ENCODE data around the gene SHISAL2B.
A peak's percentile ranks its signal among the peaks of the same experiment; 100 is the strongest.
"Not testable (repeated sequence)": the region's sequence is repeated elsewhere in the genome, so short reads cannot be mapped to it uniquely, and the experiment has no call there.

Gene SHISAL2B

DNA sequence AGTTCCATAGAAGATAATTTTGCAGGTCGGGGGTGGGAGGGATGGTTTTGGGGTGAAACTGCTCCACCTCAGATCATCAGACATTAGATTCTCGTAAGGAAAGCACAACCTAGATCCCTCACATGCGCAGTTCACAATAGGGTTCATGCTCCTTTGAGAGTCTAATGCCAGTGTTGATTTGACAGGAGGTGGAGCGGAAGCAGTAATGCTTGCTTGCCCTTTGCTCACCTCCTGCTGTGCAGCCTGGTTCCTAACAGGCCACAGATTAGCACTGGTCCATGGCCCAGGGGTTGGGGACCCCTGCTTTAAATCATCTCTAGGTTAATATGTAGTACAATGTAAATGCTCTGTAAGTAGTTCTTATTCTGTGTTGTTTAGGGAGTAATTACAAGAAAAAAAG, 10.5 kb downstream of the SHISAL2B start:
- H3K9ac ChIP-seq (ENCODE audit: low read length), result no peak overlapping the region
- peaks cover 16% of the 10 kb centered on the region for H3K4me1 ChIP-seq (ENCODE audit: control insufficient read depth, low read depth, low read length)
- H3K27me3 ChIP-seq (ENCODE audit: control insufficient read depth, insufficient read depth, low read length), result no peaks in the 10 kb centered on the region
- H3K36me3 ChIP-seq (ENCODE audit: control insufficient read depth, low read depth, low read length), result no peaks in the 10 kb centered on the region
- H3K27ac ChIP-seq (ENCODE audit: low read length), result no peak overlapping the region
- peaks cover 8% of the 10 kb centered on the region for H3K9me3 ChIP-seq (ENCODE audit: control insufficient read depth, low read depth, low read length)
- H3K4me3 ChIP-seq (ENCODE audit: low read length), result no peak overlapping the region

DNA sequence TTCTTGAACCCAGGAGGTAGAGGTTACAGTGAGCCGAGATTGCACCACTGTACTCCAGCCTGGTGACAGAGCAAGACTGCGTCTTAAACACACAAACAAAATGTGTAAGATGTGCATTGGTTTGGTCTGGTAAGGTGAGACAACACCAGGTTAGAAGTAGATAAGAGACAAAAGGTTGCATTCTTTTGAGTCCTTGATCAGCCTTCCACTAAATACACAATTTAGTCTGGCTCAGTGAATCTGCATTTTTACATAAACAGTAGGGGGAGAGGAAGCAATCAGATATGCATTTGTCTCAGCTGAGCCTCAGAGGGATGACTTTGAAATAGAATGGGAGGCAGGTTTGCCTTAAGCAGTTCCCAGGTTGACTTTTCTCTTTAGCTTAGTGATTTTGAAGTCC, 15.8 kb downstream of the SHISAL2B start:
- peak overlapping the region; percentile 88 for H3K27ac ChIP-seq (ENCODE audit: low read length)

DNA sequence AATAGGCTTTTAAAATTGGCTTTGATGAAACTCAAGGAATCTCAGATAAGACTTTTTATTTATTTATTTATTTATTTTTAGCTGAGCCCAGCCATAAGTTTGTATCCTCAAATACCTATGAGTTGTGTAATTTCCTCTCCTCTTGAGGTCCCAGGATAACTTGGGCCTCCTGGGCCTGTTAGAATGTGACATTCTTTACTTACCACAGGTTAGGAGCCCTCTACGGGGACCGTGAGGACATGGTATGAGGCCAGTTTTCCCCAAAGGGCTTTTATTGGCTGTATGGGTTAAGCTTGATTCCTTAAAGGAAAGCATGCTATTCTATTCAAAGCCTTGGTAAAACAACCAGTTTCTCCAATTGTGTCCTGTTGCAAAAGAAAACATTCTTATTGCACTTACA, 16.9 kb downstream of the SHISAL2B start:
- no peaks in the 10 kb centered on the region for H3K27me3 ChIP-seq (ENCODE audit: control insufficient read depth, insufficient read depth, low read length)
- no peak overlapping the region for H3K9ac ChIP-seq (ENCODE audit: low read length)
- H3K9me3 ChIP-seq (ENCODE audit: control insufficient read depth, low read depth, low read length), result peaks cover 3% of the 10 kb centered on the region
- H3K4me1 ChIP-seq (ENCODE audit: control insufficient read depth, low read depth, low read length), result peaks cover 26% of the 10 kb centered on the region
- H3K27ac ChIP-seq (ENCODE audit: low read length), result no peak overlapping the region
- no peak overlapping the region for H3K4me3 ChIP-seq (ENCODE audit: low read length)
- no peaks in the 10 kb centered on the region for H3K36me3 ChIP-seq (ENCODE audit: control insufficient read depth, low read depth, low read length)

More for the DNA sequence above, 15.8 kb downstream of the SHISAL2B start:
- Histone ChIP-seq H3K4me3 (ENCODE audit: low read length) (peak overlapping the region; percentile 30), H3K4me1 (ENCODE audit: control insufficient read depth, low read depth, low read length) (peaks cover 26% of the 10 kb centered on the region), H3K9ac (ENCODE audit: low read length) (peak overlapping the region; percentile 36)
- not testable (repeated sequence) for H3K27me3 ChIP-seq (ENCODE audit: control insufficient read depth, insufficient read depth, low read length); H3K9me3 ChIP-seq (ENCODE audit: control insufficient read depth, low read depth, low read length); H3K36me3 ChIP-seq (ENCODE audit: control insufficient read depth, low read depth, low read length)

DNA sequence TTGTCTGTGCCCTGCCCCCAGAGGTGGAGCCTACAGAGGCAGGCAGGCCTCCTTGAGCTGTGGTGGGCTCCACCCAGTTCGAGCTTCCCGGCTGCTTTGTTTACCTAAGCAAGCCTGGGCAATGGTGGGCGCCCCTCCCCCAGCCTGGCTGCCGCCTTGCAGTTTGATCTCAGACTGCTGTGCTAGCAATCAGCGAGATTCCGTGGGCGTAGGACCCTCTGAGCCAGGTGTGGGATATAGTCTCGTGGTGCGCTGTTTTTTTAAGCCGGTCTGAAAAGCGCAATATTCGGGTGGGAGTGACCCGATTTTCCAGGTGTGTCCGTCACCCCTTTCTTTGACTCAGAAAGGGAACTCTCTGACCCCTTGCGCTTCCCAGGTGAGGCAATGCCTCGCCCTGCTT, 24.2 kb downstream of the SHISAL2B start:
- not testable (repeated sequence) for H3K36me3 ChIP-seq (ENCODE audit: control insufficient read depth, low read depth, low read length); H3K9ac ChIP-seq (ENCODE audit: low read length); H3K4me1 ChIP-seq (ENCODE audit: control insufficient read depth, low read depth, low read length); H3K9me3 ChIP-seq (ENCODE audit: control insufficient read depth, low read depth, low read length); H3K27ac ChIP-seq (ENCODE audit: low read length); H3K4me3 ChIP-seq (ENCODE audit: low read length); H3K27me3 ChIP-seq (ENCODE audit: control insufficient read depth, insufficient read depth, low read length)

DNA sequence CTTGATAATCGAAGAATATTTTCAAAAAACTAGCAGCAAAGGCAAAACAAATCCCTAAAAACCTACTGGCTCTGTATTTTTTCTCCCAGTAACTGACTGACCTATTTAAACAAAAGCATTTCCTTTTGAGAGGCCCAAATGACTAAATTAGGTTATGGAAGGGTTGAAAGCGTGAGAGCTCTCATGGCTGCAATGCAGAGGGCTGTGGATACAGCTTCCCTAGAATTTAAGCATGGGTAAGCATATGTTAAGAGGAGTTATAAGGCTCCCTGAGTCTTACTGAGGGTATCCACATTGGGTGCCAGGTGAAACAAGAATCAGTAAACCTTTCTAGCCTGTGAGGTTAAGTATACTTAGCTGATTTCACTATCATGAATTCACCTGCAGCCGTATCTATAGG, 32.3 kb downstream of the SHISAL2B start:
- Histone ChIP-seq H3K9ac (ENCODE audit: low read length) (no peak overlapping the region), H3K27ac (ENCODE audit: low read length) (no peak overlapping the region), H3K4me3 (ENCODE audit: low read length) (no peak overlapping the region), H3K27me3 (ENCODE audit: control insufficient read depth, insufficient read depth, low read length) (no peaks in the 10 kb centered on the region), H3K9me3 (ENCODE audit: control insufficient read depth, low read depth, low read length) (no peaks in the 10 kb centered on the region), H3K36me3 (ENCODE audit: control insufficient read depth, low read depth, low read length) (peaks cover 11% of the 10 kb centered on the region), H3K4me1 (ENCODE audit: control insufficient read depth, low read depth, low read length) (no peaks in the 10 kb centered on the region)

DNA sequence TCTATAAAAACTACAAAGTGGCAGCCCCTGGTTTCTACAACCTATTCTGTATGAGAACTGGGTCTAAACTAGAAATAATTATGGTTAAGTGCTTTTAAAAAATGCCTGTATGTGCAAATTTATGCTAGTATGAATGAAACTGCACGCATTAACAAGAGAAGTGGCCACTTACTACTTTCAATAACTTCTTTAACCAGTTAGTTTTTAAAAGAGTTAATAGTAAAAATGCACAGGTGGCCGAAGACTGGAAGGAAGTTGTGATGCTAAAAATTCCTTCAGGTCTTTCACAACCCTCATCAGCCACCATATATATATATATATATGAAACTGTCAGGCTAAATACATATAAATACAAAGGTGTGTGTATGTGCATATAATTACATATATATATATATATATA, 36.8 kb downstream of the SHISAL2B start:
- no peaks in the 10 kb centered on the region for H3K27me3 ChIP-seq (ENCODE audit: control insufficient read depth, insufficient read depth, low read length)
- no peak overlapping the region for H3K27ac ChIP-seq (ENCODE audit: low read length)
- no peak overlapping the region for H3K4me3 ChIP-seq (ENCODE audit: low read length)
- peaks cover 16% of the 10 kb centered on the region for H3K36me3 ChIP-seq (ENCODE audit: control insufficient read depth, low read depth, low read length)
- no peak overlapping the region for H3K9ac ChIP-seq (ENCODE audit: low read length)
- no peaks in the 10 kb centered on the region for H3K9me3 ChIP-seq (ENCODE audit: control insufficient read depth, low read depth, low read length)
- no peaks in the 10 kb centered on the region for H3K4me1 ChIP-seq (ENCODE audit: control insufficient read depth, low read depth, low read length)

DNA sequence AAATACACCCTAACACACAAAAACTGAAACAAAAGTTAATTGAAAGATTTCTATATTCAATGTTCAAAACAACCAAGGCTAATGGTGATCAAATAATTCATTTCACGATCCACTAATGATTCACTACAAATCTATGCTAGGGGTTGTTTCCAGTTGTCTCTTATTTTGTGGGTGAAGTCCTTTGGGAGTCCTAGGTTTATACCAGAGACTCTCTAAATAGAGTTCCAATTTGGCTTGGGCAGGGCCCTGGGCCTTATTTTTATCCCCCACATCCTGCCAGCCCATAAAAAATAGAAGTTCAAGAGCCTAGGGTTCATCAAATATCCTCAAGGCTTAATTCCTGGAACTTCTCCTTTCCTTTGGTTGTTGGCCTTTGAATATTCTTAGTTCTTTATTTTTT, 52.1 kb downstream of the SHISAL2B start:
- no peak overlapping the region for H3K9ac ChIP-seq (ENCODE audit: low read length)
- H3K4me1 ChIP-seq (ENCODE audit: control insufficient read depth, low read depth, low read length), result peaks cover 3% of the 10 kb centered on the region
- H3K4me3 ChIP-seq (ENCODE audit: low read length), result no peak overlapping the region
- no peaks in the 10 kb centered on the region for H3K9me3 ChIP-seq (ENCODE audit: control insufficient read depth, low read depth, low read length)
- H3K36me3 ChIP-seq (ENCODE audit: control insufficient read depth, low read depth, low read length), result peaks cover 24% of the 10 kb centered on the region
- H3K27ac ChIP-seq (ENCODE audit: low read length), result no peak overlapping the region
- H3K27me3 ChIP-seq (ENCODE audit: control insufficient read depth, insufficient read depth, low read length), result no peaks in the 10 kb centered on the region

DNA sequence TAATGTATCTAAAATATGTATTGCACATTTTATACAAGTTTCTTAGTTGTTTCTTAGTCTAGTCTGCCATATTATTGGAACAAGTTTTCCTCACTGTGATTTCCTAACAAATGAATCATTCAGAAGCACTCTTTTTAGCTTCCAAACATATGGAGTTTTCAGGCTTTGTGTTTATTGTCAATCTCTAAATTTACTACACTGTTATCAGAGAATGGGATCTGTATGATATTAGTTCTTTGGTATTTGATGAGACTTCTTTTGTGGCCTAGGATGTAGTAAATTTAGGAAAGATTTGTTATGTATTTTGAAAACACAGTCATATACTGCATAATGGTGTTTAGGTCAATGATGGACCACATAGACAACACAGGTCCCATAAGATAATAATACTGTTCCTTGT, 52.5 kb downstream of the SHISAL2B start:
- no peaks in the 10 kb centered on the region for H3K27me3 ChIP-seq (ENCODE audit: control insufficient read depth, insufficient read depth, low read length)
- peaks cover 3% of the 10 kb centered on the region for H3K4me1 ChIP-seq (ENCODE audit: control insufficient read depth, low read depth, low read length)
- H3K4me3 ChIP-seq (ENCODE audit: low read length), result no peak overlapping the region
- no peaks in the 10 kb centered on the region for H3K9me3 ChIP-seq (ENCODE audit: control insufficient read depth, low read depth, low read length)
- no peak overlapping the region for H3K27ac ChIP-seq (ENCODE audit: low read length)
- H3K36me3 ChIP-seq (ENCODE audit: control insufficient read depth, low read depth, low read length), result peaks cover 23% of the 10 kb centered on the region
- no peak overlapping the region for H3K9ac ChIP-seq (ENCODE audit: low read length)

DNA sequence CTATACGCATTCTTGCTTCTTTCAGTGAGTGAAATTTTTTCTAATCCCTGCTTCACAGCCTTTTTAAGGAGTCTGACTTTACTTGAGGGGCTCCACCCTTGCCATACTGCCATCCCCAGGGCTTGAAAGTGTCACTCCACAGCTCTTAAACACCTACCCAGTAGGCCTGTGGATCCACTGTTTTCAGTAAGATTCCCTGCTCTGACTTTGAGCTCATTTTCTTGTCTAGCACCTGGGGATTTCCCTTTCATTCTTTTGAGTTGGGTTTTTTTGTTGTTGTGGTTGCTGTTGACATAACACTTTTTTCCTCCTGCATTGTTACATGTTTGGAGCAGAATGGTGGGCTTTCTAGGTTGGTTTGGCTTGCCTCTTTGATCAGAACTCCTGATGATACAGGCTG, 54.6 kb downstream of the SHISAL2B start:
- no peaks in the 10 kb centered on the region for H3K27me3 ChIP-seq (ENCODE audit: control insufficient read depth, insufficient read depth, low read length)
- H3K36me3 ChIP-seq (ENCODE audit: control insufficient read depth, low read depth, low read length), result peaks cover 8% of the 10 kb centered on the region
- H3K4me3 ChIP-seq (ENCODE audit: low read length), result no peak overlapping the region
- H3K9ac ChIP-seq (ENCODE audit: low read length), result no peak overlapping the region
- H3K27ac ChIP-seq (ENCODE audit: low read length), result no peak overlapping the region
- no peaks in the 10 kb centered on the region for H3K9me3 ChIP-seq (ENCODE audit: control insufficient read depth, low read depth, low read length)
- peaks cover 3% of the 10 kb centered on the region for H3K4me1 ChIP-seq (ENCODE audit: control insufficient read depth, low read depth, low read length)

DNA sequence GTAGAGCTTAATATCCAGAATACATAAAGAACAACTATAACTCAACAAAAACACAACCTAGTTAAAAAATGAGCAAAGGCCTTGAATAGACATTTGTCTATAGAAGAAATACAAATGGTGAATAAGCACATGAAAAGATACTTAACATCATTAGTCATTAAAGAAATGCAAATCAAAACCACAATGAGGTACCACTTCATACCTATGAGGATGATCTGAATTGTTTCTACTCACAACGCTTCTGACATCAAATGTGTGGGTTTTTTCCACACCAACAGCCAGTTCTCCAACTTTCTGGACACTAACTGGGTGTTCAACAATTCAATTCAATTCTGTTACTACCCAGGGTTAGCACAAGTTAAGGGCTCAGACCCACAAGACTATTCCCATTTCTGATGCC, 56.1 kb downstream of the SHISAL2B start:
- Histone ChIP-seq H3K9me3 (ENCODE audit: control insufficient read depth, low read depth, low read length) (no peaks in the 10 kb centered on the region), H3K27ac (ENCODE audit: low read length) (no peak overlapping the region), H3K9ac (ENCODE audit: low read length) (no peak overlapping the region), H3K36me3 (ENCODE audit: control insufficient read depth, low read depth, low read length) (no peaks in the 10 kb centered on the region), H3K4me3 (ENCODE audit: low read length) (no peak overlapping the region), H3K4me1 (ENCODE audit: control insufficient read depth, low read depth, low read length) (peaks cover 3% of the 10 kb centered on the region), H3K27me3 (ENCODE audit: control insufficient read depth, insufficient read depth, low read length) (no peaks in the 10 kb centered on the region)

DNA sequence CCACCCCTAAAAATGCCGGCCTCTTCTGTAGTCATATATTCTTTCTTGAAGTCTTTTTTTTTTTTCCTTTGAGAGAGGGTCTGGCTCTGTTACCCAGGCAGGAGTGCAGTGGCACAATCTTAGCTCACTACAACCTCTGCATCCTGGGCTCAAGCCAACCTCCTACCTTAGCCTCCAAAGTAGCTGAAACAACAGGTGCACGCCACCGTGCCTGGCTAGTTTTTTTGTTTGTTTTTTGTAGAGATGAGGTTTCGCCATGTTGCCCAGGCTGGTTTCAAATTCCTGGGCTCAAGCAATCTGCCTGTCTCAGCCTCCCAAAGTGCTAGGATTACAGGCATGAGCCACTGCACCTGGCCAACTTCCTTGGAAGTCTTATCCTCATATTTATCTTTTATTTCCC, 59.1 kb downstream of the SHISAL2B start:
- Histone ChIP-seq H3K27ac (ENCODE audit: low read length) (no peak overlapping the region), H3K9me3 (ENCODE audit: control insufficient read depth, low read depth, low read length) (no peaks in the 10 kb centered on the region), H3K36me3 (ENCODE audit: control insufficient read depth, low read depth, low read length) (peaks cover 12% of the 10 kb centered on the region), H3K4me3 (ENCODE audit: low read length) (no peak overlapping the region), H3K9ac (ENCODE audit: low read length) (no peak overlapping the region), H3K27me3 (ENCODE audit: control insufficient read depth, insufficient read depth, low read length) (no peaks in the 10 kb centered on the region), H3K4me1 (ENCODE audit: control insufficient read depth, low read depth, low read length) (peaks cover 3% of the 10 kb centered on the region)

DNA sequence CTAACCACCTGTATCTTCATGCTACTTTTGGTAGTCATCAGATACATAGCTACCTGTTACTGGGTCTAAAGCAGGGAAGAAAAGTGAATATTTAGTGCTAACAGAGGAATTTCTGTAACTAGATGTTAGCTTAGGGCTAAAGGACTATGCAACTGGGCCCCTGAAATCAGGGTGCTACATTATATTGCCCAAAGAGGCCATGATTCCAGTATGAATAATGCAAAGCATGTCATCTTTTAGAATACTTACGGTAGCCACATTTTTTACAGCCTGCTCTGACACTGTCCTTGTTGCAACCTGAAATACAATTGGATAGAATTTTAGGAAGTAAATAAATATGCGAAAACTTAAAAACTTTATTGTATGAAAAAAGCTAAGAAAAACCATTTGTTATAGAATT, 63.8 kb downstream of the SHISAL2B start:
- H3K4me1 ChIP-seq (ENCODE audit: control insufficient read depth, low read depth, low read length), result no peaks in the 10 kb centered on the region

More for the DNA sequence above, 63.8 kb downstream of the SHISAL2B start:
- Histone ChIP-seq H3K9me3 (ENCODE audit: control insufficient read depth, low read depth, low read length) (no peaks in the 10 kb centered on the region), H3K4me3 (ENCODE audit: low read length) (no peak overlapping the region), H3K9ac (ENCODE audit: low read length) (no peak overlapping the region), H3K36me3 (ENCODE audit: control insufficient read depth, low read depth, low read length) (peaks cover 12% of the 10 kb centered on the region), H3K27ac (ENCODE audit: low read length) (no peak overlapping the region), H3K27me3 (ENCODE audit: control insufficient read depth, insufficient read depth, low read length) (no peaks in the 10 kb centered on the region)
